HG03045 (cell line): ENCODE results near the gene FBXO38.

Experiments used
- ATAC-seq: cut with Tn5 transposase; IDR thresholded peaks from one replicate; pipeline ENCODE4 v1.9.1; 2021; ENCODE audit warnings: mild to moderate bottlenecking, moderate library complexity; ENCODE audit not compliant: unreplicated experiment

The FBXO38 gene

DNA sequence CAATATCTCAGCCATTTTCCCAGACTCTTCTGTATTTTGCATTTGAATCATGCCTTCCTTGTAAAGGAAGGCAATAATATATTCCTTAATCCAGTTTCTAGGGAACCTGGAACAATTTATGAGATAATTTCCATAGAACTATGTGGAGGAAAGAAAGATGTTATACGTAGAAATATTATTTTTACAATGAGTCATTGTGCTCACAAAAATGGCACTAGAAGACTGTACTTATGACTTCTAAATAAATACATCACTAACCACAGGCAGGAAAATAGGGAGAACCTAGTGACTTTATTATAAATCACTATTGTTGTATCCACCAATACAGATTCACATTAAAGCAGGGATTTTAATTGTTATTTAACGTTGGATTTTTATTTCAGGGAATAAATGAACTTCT is 87.6 kb downstream of the FBXO38 start:
- no peak for ATAC-seq

DNA sequence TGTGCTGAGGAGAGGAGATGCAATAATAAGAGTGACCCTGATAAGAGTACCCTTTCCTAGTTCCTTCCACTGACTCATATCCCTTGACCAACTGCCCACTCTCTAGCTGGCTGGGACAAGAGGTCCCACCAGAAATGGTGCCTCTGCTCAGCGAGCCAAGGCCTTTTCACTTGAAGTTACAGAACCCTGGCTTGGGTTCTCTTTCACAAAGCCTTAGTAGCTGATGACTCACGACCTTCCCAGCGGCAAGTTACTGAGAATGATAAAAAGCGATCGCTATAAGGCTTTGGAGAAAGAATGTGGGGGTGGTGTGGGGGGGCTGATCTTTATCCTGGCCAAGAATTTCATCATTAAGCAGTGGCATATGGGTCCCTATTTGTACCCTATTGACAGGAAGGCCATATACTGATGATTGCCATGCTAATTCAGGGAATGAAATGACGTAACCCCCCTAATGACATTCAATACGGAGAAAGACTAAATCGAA is 90.3 kb downstream of the FBXO38 start:
- no peak for ATAC-seq

DNA sequence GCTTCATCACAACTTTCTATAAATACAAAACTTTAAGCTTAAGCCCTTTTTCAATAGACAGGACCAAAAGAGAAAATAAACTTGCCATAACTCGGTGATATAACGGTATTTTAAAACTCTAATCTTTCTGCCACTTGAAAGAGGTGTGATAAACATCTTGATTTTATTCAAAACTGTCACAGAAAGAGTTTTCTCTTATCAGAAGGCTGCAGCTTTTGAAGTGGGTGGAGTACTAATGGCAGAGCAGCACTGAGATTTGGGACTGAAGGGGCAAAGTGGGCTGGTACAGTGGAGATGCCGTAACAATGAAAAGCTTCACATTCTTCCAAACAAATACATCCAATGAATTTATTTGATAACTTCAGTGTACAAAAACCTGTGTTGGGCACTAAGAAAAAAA is 92.5 kb downstream of the FBXO38 start:
- no peak for ATAC-seq

DNA sequence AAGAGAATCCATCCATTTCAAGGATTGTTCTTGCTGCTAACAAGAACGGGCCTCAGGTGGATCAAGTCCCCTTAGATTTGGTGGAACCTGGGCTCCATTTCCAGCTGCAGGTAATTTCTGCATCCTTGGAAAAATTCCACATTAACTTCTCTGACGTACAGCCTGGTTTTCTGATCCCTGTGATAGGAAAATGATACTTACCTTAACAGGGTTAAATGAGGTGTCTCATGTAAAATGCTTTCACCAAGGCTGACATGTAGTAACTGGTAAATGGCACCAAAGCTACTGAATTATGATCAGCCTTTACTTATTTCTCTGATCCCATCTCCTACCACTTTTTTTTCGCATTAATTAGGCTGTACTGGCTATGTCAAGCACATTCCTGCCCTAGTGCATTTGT is 93.7 kb downstream of the FBXO38 start:
- no peak for ATAC-seq

DNA sequence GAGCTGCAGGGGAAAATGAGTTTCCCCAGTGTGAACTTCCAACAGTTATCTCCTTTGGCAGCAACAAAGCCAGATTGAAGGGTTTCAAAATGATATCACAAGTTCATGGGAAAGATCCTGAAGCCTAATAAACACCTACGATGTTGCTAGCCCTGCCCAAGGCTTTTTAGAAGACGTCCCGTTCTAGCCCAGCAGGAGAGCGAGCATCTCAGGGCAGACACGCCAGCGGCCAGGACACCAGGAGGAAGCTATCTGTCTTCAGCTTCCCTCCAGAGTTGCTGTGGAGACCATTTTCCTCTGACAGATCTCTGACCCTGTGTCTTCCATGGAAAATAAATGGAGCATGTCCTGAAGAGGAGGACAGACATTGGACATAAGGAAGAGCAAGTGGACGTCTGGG is 98.4 kb downstream of the FBXO38 start:
- ATAC-seq = no peak

DNA sequence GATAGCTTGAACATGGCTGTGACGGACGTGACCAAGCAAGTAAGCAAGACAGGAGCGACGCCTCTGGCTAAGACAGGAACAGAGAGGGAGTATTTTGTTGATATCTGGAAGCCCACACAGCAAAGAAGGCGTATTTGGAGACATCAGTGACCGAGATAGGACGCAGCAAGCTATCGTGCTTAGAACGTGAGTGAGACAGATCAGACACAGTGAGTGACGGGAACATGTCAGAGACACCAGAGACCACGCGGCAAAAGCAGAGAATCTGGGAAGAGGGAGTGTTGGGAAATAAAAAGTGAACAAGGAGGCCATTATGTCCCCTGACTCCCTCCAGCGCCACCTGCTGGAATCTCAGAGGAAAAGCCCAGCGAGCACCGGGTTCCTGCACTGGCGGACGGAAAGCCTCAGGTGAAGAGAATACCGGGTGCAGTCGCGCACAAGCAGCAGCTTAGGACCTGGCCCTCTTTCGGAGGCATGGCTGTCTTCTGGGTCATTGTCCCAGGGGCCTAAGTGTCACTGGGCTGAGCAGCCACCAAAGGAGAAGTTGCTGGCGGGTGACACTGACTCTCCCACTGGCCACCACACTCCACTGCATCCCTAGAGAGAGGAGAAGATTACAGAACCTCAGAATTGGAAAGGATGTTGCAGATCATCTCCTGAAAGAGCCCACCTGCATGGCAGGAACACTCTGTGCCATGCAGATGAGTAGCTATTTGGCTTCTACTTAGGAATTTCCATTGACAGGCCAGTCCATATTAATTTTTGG is 99.1 kb downstream of the FBXO38 start:
- peak; percentile 73 for ATAC-seq

DNA sequence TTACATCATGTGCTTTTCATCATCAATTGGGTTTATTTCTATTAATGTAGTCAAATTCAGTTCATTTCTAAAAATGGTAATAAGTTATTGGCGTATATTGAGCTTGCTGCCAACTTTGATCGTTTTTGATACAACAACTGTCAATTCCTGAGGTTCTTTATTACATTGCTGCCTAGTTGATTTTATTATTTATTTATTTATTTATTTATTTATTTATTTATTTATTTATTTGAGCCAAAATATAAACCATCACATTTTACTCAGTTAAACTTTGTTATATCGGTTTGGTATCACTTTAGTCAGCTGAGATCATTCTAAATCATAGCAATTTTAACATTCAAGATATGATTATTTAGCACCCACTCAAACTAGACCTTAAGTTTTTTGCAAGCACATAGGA is 100.0 kb downstream of the FBXO38 start:
- no peak for ATAC-seq

DNA sequence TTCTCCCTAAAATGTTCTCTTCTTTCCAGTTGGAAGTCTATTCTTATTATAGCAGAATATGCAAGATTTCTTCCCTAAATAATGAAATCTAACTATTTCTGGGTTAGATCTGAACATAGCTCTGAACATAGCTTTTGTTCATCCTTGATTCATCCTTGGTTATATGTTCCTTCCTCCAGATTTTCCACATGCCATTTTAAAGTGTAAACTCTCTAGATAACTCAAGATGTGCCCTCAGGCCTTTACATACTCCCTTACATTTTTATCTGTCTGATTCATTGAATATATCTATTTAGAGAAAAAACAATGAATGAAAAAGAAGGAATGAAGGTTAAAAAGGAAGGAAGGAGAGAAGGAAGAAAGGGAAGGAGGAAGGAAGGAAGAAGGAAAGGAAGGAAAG is 100.9 kb downstream of the FBXO38 start:
- no peak for ATAC-seq

DNA sequence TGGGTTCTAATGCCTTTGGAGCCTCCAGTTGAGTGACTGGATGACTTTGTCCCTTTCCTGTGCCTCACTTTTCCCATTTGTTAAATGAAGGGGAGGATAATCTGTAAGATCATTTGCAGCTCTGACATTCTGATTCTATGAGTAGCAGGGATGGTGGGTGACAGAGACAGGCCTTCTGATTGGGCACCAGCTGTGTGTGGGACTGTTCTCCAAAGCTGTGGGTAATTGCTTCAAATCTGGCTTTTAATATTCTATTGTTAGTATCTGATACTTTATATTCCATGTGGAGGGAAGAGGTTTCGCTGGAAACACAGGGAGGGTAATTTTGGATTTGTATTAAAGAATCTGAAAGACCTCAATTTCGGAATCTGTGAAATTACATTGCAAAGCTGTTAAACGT is 102.7 kb downstream of the FBXO38 start:
- ATAC-seq = no peak

DNA sequence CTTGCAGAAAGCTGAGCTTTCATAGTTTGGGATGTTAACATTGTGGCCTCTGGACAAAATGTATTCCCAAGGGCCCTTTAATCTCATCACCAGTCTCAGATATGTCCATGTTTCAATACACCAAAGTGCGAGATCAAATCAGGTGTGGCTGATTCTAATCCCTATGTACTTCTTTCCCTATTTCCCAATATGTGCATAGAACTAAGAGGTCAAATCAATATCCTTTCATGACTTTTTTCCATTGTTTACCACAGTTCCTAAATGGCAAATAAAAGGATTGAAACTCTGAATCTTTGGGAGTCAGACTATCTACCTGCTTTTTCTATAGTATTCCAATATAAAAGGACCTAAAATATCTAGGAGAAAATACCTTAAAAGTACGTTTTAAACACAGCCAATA is 105.0 kb downstream of the FBXO38 start:
- no peak for ATAC-seq

DNA sequence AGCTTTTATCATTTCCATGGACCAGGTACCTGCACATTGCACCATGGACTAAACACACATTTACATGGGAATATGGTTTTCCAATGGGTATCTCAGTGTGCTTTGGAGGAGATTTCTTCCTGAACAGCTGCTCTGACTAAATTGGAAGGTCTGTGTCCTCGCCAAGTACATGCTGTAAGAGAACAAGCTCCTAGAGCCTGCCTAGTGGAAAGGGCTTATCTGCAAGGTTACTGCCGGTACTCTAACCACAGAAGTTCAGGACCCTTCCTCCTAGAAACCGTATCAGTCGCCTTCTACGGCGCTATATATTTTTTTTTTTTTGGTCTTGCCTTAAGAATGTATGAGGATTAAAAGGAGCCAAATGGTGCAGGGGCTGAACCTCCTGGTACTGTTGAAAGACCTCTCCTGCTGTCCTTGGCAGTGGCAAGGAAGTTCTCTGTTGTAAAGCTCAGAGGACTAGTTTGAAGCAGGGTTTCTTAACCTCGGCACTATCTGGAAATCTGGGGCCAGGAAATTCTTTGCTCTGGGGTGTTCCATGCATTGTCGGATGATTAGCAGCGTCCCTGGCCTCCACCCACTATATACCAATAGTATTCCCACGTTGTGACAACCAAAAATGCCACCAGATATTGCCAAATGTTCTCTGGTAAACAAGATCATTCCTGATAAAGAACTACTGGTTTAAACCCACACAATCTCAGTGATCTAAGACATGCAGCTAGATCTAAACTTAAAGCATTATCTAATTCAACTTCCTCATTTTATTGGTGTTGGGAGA is 107.4 kb downstream of the FBXO38 start:
- no peak for ATAC-seq

DNA sequence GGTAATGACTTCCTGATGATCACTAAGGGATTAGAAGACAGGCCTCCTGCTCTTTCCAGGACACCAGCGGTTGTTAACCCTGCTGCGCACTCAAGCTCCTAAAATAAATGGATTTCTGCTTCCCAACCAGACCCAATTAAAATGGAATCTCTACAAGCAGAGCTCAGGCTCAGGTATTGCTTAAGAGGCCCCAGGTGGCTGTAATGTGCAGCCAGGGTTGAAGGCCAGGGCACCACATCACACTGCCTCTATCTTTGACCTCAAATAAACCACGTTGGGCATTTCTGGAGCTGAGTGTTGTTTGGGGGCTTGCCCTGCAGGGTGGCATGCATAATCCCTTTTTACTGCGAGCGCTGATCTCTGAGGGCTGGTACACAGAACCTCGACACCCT is 108.0 kb downstream of the FBXO38 start:
- no peak for ATAC-seq

DNA sequence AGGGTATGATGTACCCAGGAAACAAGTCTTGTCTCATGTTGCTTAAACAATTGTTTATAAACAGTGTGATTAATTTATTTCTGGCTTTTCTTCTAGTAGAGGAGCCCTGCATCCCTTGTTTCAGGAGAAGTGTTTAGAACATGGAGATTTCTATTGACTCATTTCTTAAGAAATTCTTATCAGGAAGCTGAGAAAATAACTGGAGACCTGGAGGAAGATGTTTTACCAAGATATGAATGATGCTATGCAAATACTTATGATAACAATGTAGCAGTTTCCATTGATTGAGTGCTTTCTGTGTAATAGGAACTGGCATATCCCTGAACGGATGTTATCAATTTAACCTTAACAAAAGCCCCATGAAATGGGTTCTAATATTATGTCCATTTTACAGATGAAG is 108.6 kb downstream of the FBXO38 start:
- ATAC-seq = no peak
